Progenitor cell of endocrine pancreas (in vitro differentiated cells): Measurements from ENCODE around the gene BMERB1. TPM values are rescaled to one million over a fixed set of nuclear protein-coding genes. Genes with fewer than 3 reads are reported as not detected.

Source experiments
- DNase-seq: peaks from one replicate; pipeline ENCODE4 v3.0.0; 2021; ENCODE audit warnings: low spot score; ENCODE audit not compliant: unreplicated experiment
- H3K27ac Mint-ChIP-seq: 2 replicates; pipeline ENCODE4 v1.8.0; 2021; ENCODE audit warnings: mild to moderate bottlenecking, moderate library complexity, mixed read lengths
- H3K27me3 Mint-ChIP-seq: 2 replicates; pipeline ENCODE4 v1.8.0; 2021; ENCODE audit warnings: mixed read lengths
- H3K36me3 Mint-ChIP-seq: 2 replicates; pipeline ENCODE4 v1.8.0; 2022; ENCODE audit warnings: mixed read lengths; ENCODE audit not compliant: insufficient read depth
- H3K4me1 Mint-ChIP-seq: 2 replicates; pipeline ENCODE4 v1.8.0; 2021; ENCODE audit warnings: low read depth, mixed read lengths
- H3K4me3 Mint-ChIP-seq: 2 replicates; pipeline ENCODE4 v1.8.0; 2021; ENCODE audit warnings: low read depth, mild to moderate bottlenecking, moderate library complexity, mixed read lengths
- H3K9me3 Mint-ChIP-seq: 2 replicates; pipeline ENCODE4 v1.8.0; 2021; ENCODE audit warnings: low read depth, mixed read lengths
- CTCF ChIP-seq: fragments of 200-600 bp; sonication (generic); IDR thresholded peaks from one replicate; pipeline ENCODE4 v1.5.0; 2021; ENCODE audit warnings: antibody characterized with exemption, mild to moderate bottlenecking; ENCODE audit not compliant: unreplicated experiment
- total RNA-seq: library from RNA; stranded (reverse); gene quantifications from 2 replicates; pipeline ENCODE4 v1.2.1, GENCODE V29; 2021

The BMERB1 gene
- total RNA-seq, 1 donor from 2014 or later = 13.5 TPM

GRCh38 chr16:15617901-15618300, 183.5 kb downstream of the BMERB1 start:
- no peak for DNase-seq
- H3K36me3 Mint-ChIP-seq = peaks cover 42% of the 10 kb centered on the region
- H3K27me3 Mint-ChIP-seq = no peaks in the 10 kb centered on the region
- H3K9me3 Mint-ChIP-seq = no peaks in the 10 kb centered on the region
- no peak overlapping the region for H3K4me3 Mint-ChIP-seq
- H3K4me1 Mint-ChIP-seq = no peaks in the 10 kb centered on the region
- H3K27ac Mint-ChIP-seq = no peak overlapping the region
- TF ChIP-seq CTCF = no peak

GRCh38 chr16:15618392-15618791, 184.0 kb downstream of the BMERB1 start:
- Mint-ChIP-seq H3K27me3 (no peaks in the 10 kb centered on the region), H3K36me3 (peaks cover 41% of the 10 kb centered on the region), H3K27ac (peak overlapping the region; percentile 42), H3K9me3 (no peaks in the 10 kb centered on the region), H3K4me3 (no peak overlapping the region), H3K4me1 (no peaks in the 10 kb centered on the region)
- TF ChIP-seq CTCF = no peak
- DNase-seq = no peak

- Mint-ChIP-seq H3K9me3 (no peaks in the 10 kb centered on the region), H3K27ac (no peak overlapping the region), H3K27me3 (no peaks in the 10 kb centered on the region), H3K4me3 (no peak overlapping the region), H3K4me1 (no peaks in the 10 kb centered on the region), H3K36me3 (peaks cover 48% of the 10 kb centered on the region)
- no peak for TF ChIP-seq CTCF
- DNase-seq = no peak
Observed at GRCh38 chr16:15620611-15621195, 186.3 kb downstream of the BMERB1 start.

GRCh38 chr16:15621456-15621855, 187.1 kb downstream of the BMERB1 start:
- no peak for TF ChIP-seq CTCF
- H3K4me3 Mint-ChIP-seq = no peak overlapping the region
- peaks cover 46% of the 10 kb centered on the region for H3K36me3 Mint-ChIP-seq
- no peaks in the 10 kb centered on the region for H3K4me1 Mint-ChIP-seq
- no peaks in the 10 kb centered on the region for H3K9me3 Mint-ChIP-seq
- no peaks in the 10 kb centered on the region for H3K27me3 Mint-ChIP-seq
- no peak overlapping the region for H3K27ac Mint-ChIP-seq
- DNase-seq = no peak

- Mint-ChIP-seq H3K4me1 (no peaks in the 10 kb centered on the region), H3K27ac (no peak overlapping the region), H3K36me3 (peaks cover 43% of the 10 kb centered on the region), H3K4me3 (no peak overlapping the region), H3K9me3 (no peaks in the 10 kb centered on the region), H3K27me3 (no peaks in the 10 kb centered on the region)
- TF ChIP-seq CTCF = no peak
- DNase-seq = no peak
Observed at GRCh38 chr16:15621889-15622288, 187.5 kb downstream of the BMERB1 start.
